GM18867 (cell line): ENCODE results near the gene ARTN.

ENCODE experiments used
- ATAC-seq: cut with Tn5 transposase; IDR thresholded peaks from one replicate; pipeline ENCODE4 v1.9.1; 2021; ENCODE audit warnings: mild to moderate bottlenecking, moderate library complexity; ENCODE audit not compliant: unreplicated experiment

Gene ARTN

GRCh38 chr1:43970502-43970901 lies 36.9 kb downstream of the ARTN start:
- ATAC-seq = no peak

GRCh38 chr1:43970911-43971310 lies 37.3 kb downstream of the ARTN start:
- ATAC-seq = no peak

GRCh38 chr1:43971336-43971980 lies 37.9 kb downstream of the ARTN start:
- ATAC-seq = no peak

- ATAC-seq = no peak
Observed at GRCh38 chr1:43973981-43974442, 40.4 kb downstream of the ARTN start.

GRCh38 chr1:43974443-43975248 lies 41.0 kb downstream of the ARTN start, which contains the start of gene ATP6V0B:
Gene ATP6V0B (plus strand): TSS chr1:43974960. CDS start chr1:43975041, 81 bp downstream.
- peak; percentile 66 for ATAC-seq

- peak; percentile 4 for ATAC-seq
Observed at GRCh38 chr1:43975249-43975961, 41.8 kb downstream of the ARTN start.

GRCh38 chr1:43976045-43976444 lies 42.4 kb downstream of the ARTN start:
- no peak for ATAC-seq

- no peak for ATAC-seq
Observed at GRCh38 chr1:43976890-43977289, 43.3 kb downstream of the ARTN start.

GRCh38 chr1:43977376-43978263 lies 44.0 kb downstream of the ARTN start:
- no peak for ATAC-seq

- no peak for ATAC-seq
Observed at GRCh38 chr1:43978264-43978550, 44.6 kb downstream of the ARTN start.

GRCh38 chr1:43978551-43979260 lies 45.1 kb downstream of the ARTN start, which contains the start of gene B4GALT2:
Gene B4GALT2 (plus strand): TSS chr1:43979210. CDS start chr1:43981161, 1,951 bp downstream.
- no peak for ATAC-seq

- ATAC-seq = no peak
Observed at GRCh38 chr1:43979261-43979527, 45.6 kb downstream of the ARTN start.

GRCh38 chr1:43979528-43980254 lies 46.1 kb downstream of the ARTN start:
- no peak for ATAC-seq

GRCh38 chr1:43980255-43981134 lies 46.9 kb downstream of the ARTN start:
- no peak for ATAC-seq

- no peak for ATAC-seq
Observed at GRCh38 chr1:43981135-43981491, 47.5 kb downstream of the ARTN start.

GRCh38 chr1:43981636-43982035 lies 48.0 kb downstream of the ARTN start:
- ATAC-seq = no peak

GRCh38 chr1:43982241-43982640 lies 48.6 kb downstream of the ARTN start:
- no peak for ATAC-seq

- no peak for ATAC-seq
Observed at GRCh38 chr1:43982808-43983207, 49.2 kb downstream of the ARTN start.
